Measurements from ENCODE around the gene PLPPR1. TPM values are rescaled to one million over a fixed set of nuclear protein-coding genes. Genes with fewer than 3 reads are reported as not detected.
"Not testable (repeated sequence)": the region's sequence is repeated elsewhere in the genome, so short reads cannot be mapped to it uniquely, and the experiment has no call there.

PLPPR1 gene
- total RNA-seq, 4 donors from 2014 or later = 0.27 to 0.42 TPM; not detected in 2

DNA sequence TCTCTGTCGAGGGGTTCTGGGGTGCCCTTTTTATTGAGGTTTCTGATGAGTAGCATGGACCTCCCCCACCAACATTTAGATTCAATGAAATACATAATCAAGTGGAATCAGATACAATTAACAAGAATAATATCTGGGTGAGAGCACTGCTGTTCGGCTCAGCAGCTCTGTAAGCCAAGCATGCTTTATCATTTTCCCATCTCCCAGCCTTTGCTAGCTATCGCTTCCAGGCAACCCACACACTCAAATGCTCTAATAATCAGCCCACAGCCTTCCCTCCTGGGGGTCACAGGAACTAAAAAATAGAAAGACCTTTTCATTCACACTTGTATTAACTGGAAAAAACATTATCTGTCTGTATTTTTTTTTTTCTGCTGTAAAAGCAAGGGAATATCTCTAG is 8.9 kb downstream of the PLPPR1 start:
- TF ChIP-seq POLR2AphosphoS5 (IDR thresholded peaks at IDR 0.05) = no peak
- TF ChIP-seq POLR2A (IDR thresholded peaks at IDR 0.05) = no peak
- no peak for TF ChIP-seq EP300 (IDR thresholded peaks at IDR 0.05)
- TF ChIP-seq, protein P1, sequence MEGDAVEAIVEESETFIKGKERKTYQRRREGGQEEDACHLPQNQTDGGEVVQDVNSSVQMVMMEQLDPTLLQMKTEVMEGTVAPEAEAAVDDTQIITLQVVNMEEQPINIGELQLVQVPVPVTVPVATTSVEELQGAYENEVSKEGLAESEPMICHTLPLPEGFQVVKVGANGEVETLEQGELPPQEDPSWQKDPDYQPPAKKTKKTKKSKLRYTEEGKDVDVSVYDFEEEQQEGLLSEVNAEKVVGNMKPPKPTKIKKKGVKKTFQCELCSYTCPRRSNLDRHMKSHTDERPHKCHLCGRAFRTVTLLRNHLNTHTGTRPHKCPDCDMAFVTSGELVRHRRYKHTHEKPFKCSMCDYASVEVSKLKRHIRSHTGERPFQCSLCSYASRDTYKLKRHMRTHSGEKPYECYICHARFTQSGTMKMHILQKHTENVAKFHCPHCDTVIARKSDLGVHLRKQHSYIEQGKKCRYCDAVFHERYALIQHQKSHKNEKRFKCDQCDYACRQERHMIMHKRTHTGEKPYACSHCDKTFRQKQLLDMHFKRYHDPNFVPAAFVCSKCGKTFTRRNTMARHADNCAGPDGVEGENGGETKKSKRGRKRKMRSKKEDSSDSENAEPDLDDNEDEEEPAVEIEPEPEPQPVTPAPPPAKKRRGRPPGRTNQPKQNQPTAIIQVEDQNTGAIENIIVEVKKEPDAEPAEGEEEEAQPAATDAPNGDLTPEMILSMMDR (IDR thresholded peaks at IDR 0.05) = no peak

DNA sequence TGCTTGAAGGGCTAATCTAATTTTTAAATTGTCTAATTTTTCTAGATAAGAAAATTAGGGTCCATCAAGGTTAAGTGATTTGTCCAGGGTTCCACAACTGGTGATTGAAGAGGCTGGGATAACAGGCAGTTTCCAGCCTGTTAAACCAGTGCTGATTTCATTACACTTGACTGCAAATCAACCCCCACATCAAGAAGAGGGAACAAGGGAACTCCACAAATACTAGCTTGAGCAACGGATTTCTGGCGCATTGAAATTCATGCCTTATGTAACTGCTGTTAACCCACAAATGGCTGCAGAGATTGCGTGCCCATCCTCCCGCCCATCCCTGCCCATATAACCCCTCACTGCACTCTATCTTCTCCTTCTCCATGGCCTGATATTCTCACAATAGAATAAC is 10.0 kb downstream of the PLPPR1 start:
- Histone ChIP-seq H3K9me3 (no peaks in the 10 kb centered on the region), H3K27ac (no peak overlapping the region), H3K27me3 (peaks cover 19% of the 10 kb centered on the region), H3K4me3 (no peak overlapping the region), H3K36me3 (no peaks in the 10 kb centered on the region), H3K4me1 (no peaks in the 10 kb centered on the region)
- no peak for ATAC-seq
- TF ChIP-seq POLR2AphosphoS5 (IDR thresholded peaks at IDR 0.05) = no peak
- TF ChIP-seq POLR2A (IDR thresholded peaks at IDR 0.05) = no peak
- TF ChIP-seq, protein P1 (IDR thresholded peaks at IDR 0.05) = no peak
- no peak for TF ChIP-seq EP300 (IDR thresholded peaks at IDR 0.05)
- WGBS, 2 donors (ENCODE audit: low coverage in 1 of 2) = 72 to 100% methylated on average over 1 to 4 of the region's 4 CpGs

More for the DNA sequence above, 8.9 kb downstream of the PLPPR1 start:
- Histone ChIP-seq H3K4me3 (no peak overlapping the region), H3K36me3 (no peaks in the 10 kb centered on the region), H3K27ac (no peak overlapping the region), H3K4me1 (no peaks in the 10 kb centered on the region), H3K27me3 (peaks cover 19% of the 10 kb centered on the region), H3K9me3 (no peaks in the 10 kb centered on the region)
- no peak for ATAC-seq
- 7 to 42% methylated on average over 3 of the region's 3 CpGs for WGBS, 2 donors (ENCODE audit: low coverage in 1 of 2)

DNA sequence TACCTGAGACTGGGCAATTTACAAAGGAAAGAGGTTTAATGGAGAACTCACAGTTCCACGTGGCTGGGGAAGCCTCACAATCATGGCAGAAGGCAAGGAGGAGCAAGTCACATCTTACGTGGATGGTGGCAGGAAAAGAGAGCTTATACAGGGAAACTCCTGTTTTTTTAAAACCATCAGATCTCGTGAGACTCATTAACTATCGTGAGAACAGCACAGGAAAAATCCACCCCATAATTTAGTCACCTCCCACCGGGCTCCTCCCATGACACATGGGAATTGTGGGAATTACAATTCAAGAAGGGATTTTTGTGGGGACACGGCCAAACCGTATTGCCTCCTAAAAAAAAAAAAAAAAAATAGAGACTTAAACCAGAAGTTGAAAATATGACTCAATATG is 11.1 kb downstream of the PLPPR1 start:
- not testable (repeated sequence) for H3K36me3 ChIP-seq, H3K4me1 ChIP-seq, H3K27ac ChIP-seq, ATAC-seq, H3K4me3 ChIP-seq, H3K9me3 ChIP-seq
- H3K27me3 ChIP-seq = peaks cover 11% of the 10 kb centered on the region
- WGBS, 2 donors (ENCODE audit: low coverage in 1 of 2) = 77 to 88% methylated on average over 7 of the region's 7 CpGs

DNA sequence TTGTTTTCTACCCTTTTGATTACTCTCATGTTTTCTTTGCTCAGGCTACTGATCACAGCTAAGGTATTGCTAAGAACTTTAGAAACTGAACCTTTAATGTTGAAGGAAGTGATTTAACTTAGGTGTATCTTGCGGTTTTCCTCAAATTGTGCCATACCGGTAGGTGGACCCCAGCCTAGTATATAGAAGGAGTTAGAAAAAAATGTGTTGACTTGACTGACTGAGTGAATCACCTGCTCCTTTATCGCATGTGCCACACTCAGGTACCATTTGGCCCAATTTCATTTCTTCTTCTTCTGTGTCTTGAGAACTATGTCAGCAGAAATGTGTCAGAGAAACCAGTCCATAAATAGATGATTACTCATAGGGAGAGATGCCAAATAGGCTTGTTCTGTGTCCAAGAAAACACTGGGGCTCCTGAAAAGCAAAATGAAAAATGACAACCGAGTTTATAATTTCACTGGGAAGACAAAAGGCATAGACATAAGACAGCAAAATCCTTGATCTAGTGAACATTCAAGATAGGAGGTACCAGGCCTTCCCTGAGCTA is 19.4 kb downstream of the PLPPR1 start:
- no peak overlapping the region for H3K27ac ChIP-seq
- TF ChIP-seq, protein P1 (IDR thresholded peaks at IDR 0.05) = no peak
- TF ChIP-seq EP300 (IDR thresholded peaks at IDR 0.05) (no peak), POLR2A (IDR thresholded peaks at IDR 0.05) (no peak), POLR2AphosphoS5 (IDR thresholded peaks at IDR 0.05) (no peak)
- no peaks in the 10 kb centered on the region for H3K36me3 ChIP-seq
- WGBS, 2 donors (ENCODE audit: low coverage in 1 of 2) = 65 to 75% methylated on average over 3 to 4 of the region's 4 CpGs
- H3K4me1 ChIP-seq = no peaks in the 10 kb centered on the region
- no peak for ATAC-seq
- H3K9me3 ChIP-seq = no peaks in the 10 kb centered on the region
- H3K4me3 ChIP-seq = no peak overlapping the region
- H3K27me3 ChIP-seq = no peaks in the 10 kb centered on the region

DNA sequence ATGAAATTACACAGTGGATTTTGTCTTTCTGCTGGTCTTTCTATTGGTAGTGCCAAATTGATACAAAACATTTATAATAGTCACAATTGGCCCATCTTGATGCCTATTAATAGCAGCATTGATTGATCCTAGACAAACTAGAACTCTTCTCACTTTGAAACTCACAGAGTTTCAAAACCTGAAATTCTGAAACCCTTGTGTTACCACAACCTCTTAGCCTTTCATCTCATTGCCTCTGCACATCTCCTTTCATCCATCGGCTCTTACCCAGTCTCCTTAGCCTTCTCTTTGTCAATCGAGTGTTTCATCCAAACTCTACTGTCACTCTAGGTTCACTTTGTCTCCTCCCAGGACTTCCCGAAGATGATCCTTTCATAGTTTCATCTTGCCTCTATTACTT is 22.1 kb downstream of the PLPPR1 start:
- Histone ChIP-seq H3K9me3 (no peaks in the 10 kb centered on the region), H3K36me3 (no peaks in the 10 kb centered on the region), H3K4me3 (no peak overlapping the region), H3K27ac (no peak overlapping the region), H3K4me1 (no peaks in the 10 kb centered on the region), H3K27me3 (no peaks in the 10 kb centered on the region)
- WGBS, 2 donors (ENCODE audit: low coverage in 1 of 2) = 78 to 82% methylated on average over 3 of the region's 3 CpGs
- TF ChIP-seq EP300 (IDR thresholded peaks at IDR 0.05) = no peak
- ATAC-seq = no peak

DNA sequence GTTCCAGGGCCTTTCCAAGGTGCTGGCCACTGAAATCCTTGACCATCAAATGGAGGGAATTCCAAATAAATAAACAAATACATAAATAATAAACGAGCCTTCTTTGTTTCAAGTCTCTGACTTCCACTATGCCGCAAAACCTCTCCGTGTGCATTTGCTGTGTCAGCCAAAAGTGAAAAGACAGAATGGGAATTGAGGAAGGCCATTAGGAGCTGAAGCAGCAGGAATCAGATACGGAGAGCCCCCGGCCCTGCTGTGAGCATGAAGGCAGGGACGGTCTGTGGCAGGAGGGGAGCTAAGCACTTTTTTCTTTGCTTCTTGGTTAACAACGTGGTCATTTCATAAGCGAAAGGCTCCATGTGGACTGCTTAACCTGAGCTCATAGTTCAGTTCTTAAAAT is 26.1 kb downstream of the PLPPR1 start:
- 26 to 33% methylated on average over 4 to 8 of the region's 8 CpGs for WGBS, 2 donors (ENCODE audit: low coverage in 1 of 2)
- TF ChIP-seq EP300 (IDR thresholded peaks at IDR 0.05) (no peak), POLR2AphosphoS5 (IDR thresholded peaks at IDR 0.05) (no peak), POLR2A (IDR thresholded peaks at IDR 0.05) (no peak)
- TF ChIP-seq, protein P1 (IDR thresholded peaks at IDR 0.05) = no peak
- Histone ChIP-seq H3K4me1 (no peaks in the 10 kb centered on the region), H3K36me3 (no peaks in the 10 kb centered on the region), H3K9me3 (no peaks in the 10 kb centered on the region), H3K4me3 (no peak overlapping the region), H3K27me3 (peaks cover 5% of the 10 kb centered on the region), H3K27ac (no peak overlapping the region)
- no peak for ATAC-seq

Measured in gastroesophageal sphincter (tissue), 4 donors.